HK-2 (cell line): ENCODE results near the gene SPAG6.
A peak's percentile ranks its signal among the peaks of the same experiment; 100 is the strongest.
"Not testable (repeated sequence)": the region's sequence is repeated elsewhere in the genome, so short reads cannot be mapped to it uniquely, and the experiment has no call there.

Source experiments
- DNase-seq: peaks from one replicate; pipeline ENCODE4 v3.0.0-alpha.2; 2018; ENCODE audit not compliant: unreplicated experiment

Gene SPAG6

GRCh38 chr10:22345301-22346095 is at the start of gene SPAG6:
Gene SPAG6, plus strand, starts transcription at chr10:22345496. Its CDS starts 116 bp downstream, at chr10:22345612.
- no peak for DNase-seq

- DNase-seq, result no peak
These were observed 44.1 kb upstream of the SPAG6 start for GRCh38 chr10:22301193-22301592.

GRCh38 chr10:22303461-22303860 is 41.8 kb upstream of the SPAG6 start:
- DNase-seq, result no peak

- DNase-seq, result no peak
These were observed 39.6 kb upstream of the SPAG6 start for GRCh38 chr10:22305721-22306120.

GRCh38 chr10:22308390-22308789 is 36.9 kb upstream of the SPAG6 start:
- no peak for DNase-seq

- DNase-seq, result no peak
These were observed 35.9 kb upstream of the SPAG6 start for GRCh38 chr10:22309180-22310000.

GRCh38 chr10:22310012-22310411 is 35.3 kb upstream of the SPAG6 start:
- not testable (repeated sequence) for DNase-seq

GRCh38 chr10:22310928-22311327 is 34.4 kb upstream of the SPAG6 start:
- no peak for DNase-seq

GRCh38 chr10:22314852-22315251 is 30.4 kb upstream of the SPAG6 start:
- DNase-seq, result no peak

GRCh38 chr10:22315455-22316285 is 29.6 kb upstream of the SPAG6 start:
- DNase-seq, result no peak

- DNase-seq, result peak; percentile 62
These were observed 28.8 kb upstream of the SPAG6 start, which contains the start of gene COMMD3 for GRCh38 chr10:22316286-22317075. Gene COMMD3, plus strand, starts transcription at chr10:22316388. Its CDS starts 30 bp downstream, at chr10:22316418.

- DNase-seq, result no peak
These were observed 28.3 kb upstream of the SPAG6 start for GRCh38 chr10:22317076-22317370.

- DNase-seq, result no peak
These were observed 27.3 kb upstream of the SPAG6 start for GRCh38 chr10:22317771-22318565.

GRCh38 chr10:22318772-22319171 is 26.5 kb upstream of the SPAG6 start:
- no peak for DNase-seq

GRCh38 chr10:22319547-22319979 is 25.7 kb upstream of the SPAG6 start:
- DNase-seq, result no peak

GRCh38 chr10:22319980-22320558 is 25.2 kb upstream of the SPAG6 start:
- no peak for DNase-seq

- peak; percentile 70 for DNase-seq
These were observed 24.6 kb upstream of the SPAG6 start, which contains the start of gene BMI1 for GRCh38 chr10:22320591-22321155. Gene BMI1, plus strand, starts transcription at chr10:22321099. Its CDS starts 5,351 bp downstream, at chr10:22326450.

- peak; percentile 57 for DNase-seq
These were observed 24.0 kb upstream of the SPAG6 start for GRCh38 chr10:22321156-22321923.
